ENCODE results near the gene MAST3.
"Not testable (repeated sequence)": the region's sequence is repeated elsewhere in the genome, so short reads cannot be mapped to it uniquely, and the experiment has no call there.

The MAST3 gene

GRCh38 chr19:18157465-18158063 lies 60.0 kb downstream of the MAST3 start:
- no peak overlapping the region for H3K4me3 ChIP-seq (ENCODE audit: low read depth, low read length)

DNA sequence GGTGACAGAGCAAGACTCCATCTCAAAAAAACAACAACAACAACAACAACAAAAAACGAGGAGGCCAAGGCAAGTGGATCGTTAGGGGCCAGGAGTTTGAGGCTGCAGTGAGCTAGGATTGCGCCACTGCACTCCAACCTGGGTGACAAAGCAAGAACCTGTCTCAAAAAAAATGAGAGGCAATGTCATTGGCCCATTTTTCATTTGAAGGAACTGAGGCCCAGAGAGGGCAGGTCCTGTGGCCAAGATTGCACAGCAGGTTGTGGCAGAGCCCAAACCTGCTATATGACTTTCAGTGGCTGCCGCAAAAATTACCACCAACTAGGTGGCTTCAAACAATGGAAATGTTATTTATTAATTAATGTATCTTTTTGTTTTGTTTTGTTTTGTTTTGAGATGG lies 60.9 kb downstream of the MAST3 start:
- no peak overlapping the region for H3K4me3 ChIP-seq (ENCODE audit: low read depth, low read length)

DNA sequence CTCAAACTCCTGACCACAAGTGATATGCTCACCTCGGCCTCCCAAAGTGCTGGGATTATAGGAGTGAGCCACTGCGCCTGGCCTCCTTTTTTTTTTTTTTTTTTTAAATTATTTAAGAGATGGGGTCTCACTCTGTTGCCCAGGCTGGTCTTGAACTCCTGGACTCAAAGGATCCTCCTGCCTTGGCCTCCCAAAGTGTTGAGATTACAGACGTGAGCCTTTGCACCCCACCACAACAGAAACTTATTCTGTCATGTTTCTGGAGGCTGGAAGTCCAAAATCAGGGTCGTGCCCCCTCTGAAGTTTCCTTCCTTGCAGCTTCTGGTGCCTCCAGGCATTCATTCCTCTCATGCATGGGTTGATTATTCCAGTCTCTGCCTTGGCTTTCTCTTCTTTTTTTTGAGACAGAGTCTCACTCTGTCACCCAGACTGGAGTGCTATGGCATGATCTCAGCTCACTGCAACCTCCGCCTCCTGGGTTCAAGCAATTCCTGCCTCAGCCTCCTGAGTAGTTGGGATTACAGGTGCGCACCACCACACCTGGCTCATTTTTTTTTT lies 61.6 kb downstream of the MAST3 start:
- H3K4me3 ChIP-seq (ENCODE audit: low read depth, low read length) = not testable (repeated sequence)

DNA sequence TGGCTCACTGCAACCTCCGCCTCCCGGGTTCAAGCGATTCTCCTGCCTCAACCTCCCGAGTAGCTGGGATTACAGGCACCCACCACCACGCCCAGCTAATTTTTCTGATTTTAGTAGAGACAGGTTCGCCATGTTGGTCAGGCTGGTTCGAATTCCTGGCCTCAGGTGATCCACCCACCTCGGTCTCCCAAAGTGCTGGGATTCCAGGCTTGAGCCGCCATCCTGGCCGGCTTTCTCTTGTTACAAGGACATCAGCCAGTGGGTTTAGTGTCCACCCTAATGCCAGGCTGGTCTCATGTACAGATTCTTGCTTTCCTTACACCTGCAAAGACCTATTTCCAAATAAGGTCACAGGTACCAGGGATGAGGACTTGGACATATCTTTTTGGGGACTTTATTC lies 62.2 kb downstream of the MAST3 start:
- H3K4me3 ChIP-seq (ENCODE audit: low read depth, low read length) = no peak overlapping the region

DNA sequence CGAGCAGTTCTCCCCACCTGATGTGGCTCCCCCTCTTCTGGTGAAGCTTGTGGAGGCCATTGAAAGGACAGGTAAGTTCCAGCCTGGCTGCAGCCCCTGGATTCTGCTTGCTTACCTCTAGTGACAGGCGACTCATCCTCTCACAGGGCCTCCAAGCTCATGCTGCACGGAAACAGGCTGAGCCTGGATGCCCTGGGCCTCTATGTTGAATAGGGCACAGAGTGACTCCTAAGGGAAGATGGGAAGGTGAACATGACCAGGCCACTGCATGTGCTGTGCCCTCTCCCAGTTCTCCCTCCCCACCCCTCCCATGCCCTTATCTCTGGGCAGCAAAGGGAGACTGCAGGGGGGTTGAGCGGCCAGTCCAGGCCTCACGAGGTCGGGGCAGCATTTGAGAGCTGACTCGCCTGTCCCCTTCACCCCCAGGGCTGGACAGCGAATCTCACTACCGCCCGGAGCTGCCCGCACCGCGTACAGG lies 63.0 kb downstream of the MAST3 start:
- no peak overlapping the region for H3K4me3 ChIP-seq (ENCODE audit: low read depth, low read length)

DNA sequence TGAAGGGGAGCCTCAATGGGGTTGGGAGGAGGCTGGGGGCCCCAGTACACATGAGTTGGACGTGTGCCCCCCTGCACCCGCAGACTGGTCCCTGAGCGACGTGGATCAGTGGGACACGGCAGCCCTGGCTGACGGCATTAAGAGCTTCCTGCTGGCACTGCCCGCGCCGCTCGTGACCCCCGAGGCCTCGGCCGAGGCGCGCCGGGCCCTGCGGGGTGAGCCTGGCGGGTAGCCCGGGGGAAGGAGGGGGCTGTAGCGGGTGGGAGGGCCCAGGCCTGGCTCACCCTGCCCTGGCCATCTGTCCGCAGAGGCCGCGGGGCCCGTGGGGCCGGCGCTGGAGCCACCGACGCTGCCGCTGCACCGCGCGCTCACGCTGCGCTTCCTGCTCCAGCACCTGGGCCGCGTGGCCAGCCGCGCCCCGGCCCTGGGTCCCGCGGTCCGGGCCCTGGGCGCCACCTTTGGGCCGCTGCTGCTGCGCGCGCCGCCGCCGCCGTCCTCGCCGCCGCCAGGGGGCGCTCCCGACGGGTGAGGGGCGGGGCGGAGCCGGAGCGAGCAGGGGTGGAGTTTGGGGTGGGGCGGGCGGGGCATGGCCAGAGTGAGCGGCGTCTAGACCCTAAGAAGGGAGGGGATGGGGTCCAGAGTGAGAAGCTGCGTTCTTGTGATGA lies 63.5 kb downstream of the MAST3 start:
- H3K4me3 ChIP-seq (ENCODE audit: low read depth, low read length) = no peak overlapping the region

DNA sequence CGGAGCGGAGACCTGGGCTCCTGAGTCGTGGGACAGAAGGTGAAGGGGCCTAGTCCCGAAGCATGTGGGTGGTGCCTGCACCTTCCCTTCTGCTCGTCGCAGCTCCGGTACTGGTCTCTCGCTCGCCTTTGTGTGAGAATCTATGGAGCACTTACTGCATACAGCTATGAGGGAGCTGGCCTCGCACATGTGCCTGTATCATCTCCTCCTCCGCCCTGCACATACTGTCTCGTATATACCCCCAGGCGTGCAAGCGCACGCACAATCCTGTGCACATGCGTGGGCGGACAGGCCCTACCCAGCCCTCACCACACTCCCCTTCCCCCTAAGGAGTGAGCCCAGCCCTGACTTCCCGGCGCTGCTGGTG lies 64.0 kb downstream of the MAST3 start:
- no peak overlapping the region for H3K4me3 ChIP-seq (ENCODE audit: low read depth, low read length)

DNA sequence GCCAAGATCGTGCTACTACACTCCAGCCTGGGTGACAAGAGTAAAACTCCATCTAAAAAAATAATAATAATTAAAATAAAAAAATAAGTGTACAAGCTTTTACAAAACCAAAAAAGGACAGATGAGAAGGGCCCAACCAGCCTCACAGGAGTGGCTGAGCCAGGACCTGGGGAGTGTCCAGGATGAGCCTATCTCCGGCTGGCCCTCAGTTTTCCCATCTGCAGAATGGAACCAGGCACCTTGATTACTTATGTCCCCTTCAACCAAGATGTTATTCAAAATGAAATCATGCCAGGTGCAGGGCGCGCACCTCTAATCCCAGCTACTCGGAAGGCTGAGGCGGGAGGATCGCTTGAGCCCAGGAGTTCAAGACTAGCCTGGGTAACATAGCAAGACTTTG lies 66.5 kb downstream of the MAST3 start:
- no peak overlapping the region for H3K4me3 ChIP-seq (ENCODE audit: low read depth, low read length)

GRCh38 chr19:18165794-18166544 lies 68.4 kb downstream of the MAST3 start:
- H3K4me3 ChIP-seq (ENCODE audit: low read depth, low read length) = no peak overlapping the region

DNA sequence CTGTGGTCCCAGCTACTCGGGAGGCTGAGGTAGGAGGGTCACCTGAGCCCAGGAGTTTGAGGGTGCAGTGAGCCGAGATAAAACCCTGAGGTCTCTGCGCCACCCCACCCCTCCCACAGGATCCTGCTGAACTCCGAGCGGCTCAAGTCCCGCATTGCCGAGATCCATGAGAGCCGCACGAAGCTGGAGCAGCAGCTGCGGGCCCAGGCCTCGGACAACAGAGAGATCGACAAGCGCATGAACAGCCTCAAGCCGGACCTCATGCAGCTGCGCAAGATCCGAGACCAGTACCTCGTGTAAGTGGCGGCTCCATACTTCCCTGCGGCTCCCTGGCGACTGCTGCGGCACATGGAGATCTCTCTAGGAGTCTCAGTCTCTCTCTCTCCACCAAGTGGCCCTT lies 69.4 kb downstream of the MAST3 start:
- H3K4me3 ChIP-seq (ENCODE audit: low read depth, low read length) = no peak overlapping the region

- no peak overlapping the region for H3K4me3 ChIP-seq (ENCODE audit: low read depth, low read length)
Measured at GRCh38 chr19:18167975-18168645, 70.5 kb downstream of the MAST3 start.

GRCh38 chr19:18168673-18169381 lies 71.2 kb downstream of the MAST3 start:
- no peak overlapping the region for H3K4me3 ChIP-seq (ENCODE audit: low read depth, low read length)

GRCh38 chr19:18170714-18171255 lies 73.2 kb downstream of the MAST3 start:
- no peak overlapping the region for H3K4me3 ChIP-seq (ENCODE audit: low read depth, low read length)

DNA sequence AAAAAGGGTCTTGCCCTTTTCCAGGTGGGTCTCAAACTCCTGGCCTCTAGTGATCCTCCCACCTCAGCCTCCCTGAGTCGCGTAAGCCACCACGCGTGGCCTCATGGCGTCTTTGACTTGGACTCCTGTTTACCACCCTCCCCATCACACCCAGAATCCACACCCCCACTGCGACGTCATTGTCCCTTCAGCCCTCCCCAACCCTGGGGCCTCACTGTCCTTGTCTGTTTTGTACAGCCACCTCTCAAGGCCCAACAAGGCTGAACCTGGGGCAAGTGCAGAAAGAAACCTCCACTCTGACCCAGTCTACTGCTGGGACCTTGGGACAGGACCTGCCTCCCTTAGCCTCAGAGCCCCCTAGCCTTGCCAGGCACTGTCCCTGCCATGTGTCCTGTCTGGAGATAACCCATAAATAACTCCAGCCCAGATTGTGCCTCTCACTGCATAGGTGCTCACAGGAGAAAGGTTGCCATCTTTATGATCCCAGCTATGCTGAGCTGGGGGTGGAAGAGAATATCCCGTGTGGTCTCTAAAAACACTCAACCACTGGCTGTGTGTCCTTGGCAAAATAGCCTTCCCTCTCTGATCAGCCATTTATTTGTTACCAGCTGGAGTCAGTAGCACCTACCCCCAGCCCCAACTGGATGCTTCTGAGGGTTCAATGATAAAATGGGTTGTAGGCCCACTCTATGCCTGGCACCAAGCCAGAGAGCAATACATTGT lies 74.2 kb downstream of the MAST3 start:
- no peak overlapping the region for H3K4me3 ChIP-seq (ENCODE audit: low read depth, low read length)

GRCh38 chr19:18172331-18173053 lies 74.9 kb downstream of the MAST3 start:
- H3K4me3 ChIP-seq (ENCODE audit: low read depth, low read length) = no peak overlapping the region

- H3K4me3 ChIP-seq (ENCODE audit: low read depth, low read length) = no peak overlapping the region
Measured at GRCh38 chr19:18173054-18173571, 75.5 kb downstream of the MAST3 start.

DNA sequence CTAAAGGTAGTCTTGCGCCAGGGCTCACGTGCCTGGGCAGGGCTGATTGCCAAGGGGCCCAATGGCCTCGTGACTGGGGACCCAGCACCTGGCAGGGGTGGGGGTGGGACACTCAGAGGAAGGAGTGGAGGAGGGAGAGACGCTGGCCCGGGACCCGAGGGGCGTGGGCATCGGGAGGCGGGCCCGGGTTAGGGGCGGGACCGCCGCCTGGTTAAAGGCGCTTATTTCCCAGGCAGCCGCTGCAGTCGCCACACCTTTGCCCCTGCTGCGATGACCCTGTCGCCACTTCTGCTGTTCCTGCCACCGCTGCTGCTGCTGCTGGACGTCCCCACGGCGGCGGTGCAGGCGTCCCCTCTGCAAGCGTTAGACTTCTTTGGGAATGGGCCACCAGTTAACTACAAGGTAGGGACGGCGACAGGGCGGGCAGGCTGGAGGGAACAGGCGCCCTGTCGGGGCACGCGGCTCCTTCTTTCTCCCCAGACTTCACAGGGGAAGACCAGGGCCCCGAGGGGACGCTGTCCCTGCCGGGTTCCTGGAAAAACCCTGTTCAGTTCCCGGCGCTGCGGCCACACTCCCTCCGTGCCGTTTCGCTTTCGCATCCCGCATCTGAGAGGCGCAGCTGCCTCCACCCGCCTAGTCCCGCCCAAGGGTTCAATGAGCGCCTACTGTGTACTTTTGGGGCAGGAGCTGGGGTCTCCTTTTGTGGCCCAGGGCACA lies 76.2 kb downstream of the MAST3 start, which contains the start of gene IFI30:
TSS of gene IFI30 (plus strand) at position 242 of the 717 bp plus-strand sequence. CDS start at position 271, 29 bp downstream.
- H3K4me3 ChIP-seq (ENCODE audit: low read depth, low read length) = peak within 1 kb of the TSS; percentile 50

DNA sequence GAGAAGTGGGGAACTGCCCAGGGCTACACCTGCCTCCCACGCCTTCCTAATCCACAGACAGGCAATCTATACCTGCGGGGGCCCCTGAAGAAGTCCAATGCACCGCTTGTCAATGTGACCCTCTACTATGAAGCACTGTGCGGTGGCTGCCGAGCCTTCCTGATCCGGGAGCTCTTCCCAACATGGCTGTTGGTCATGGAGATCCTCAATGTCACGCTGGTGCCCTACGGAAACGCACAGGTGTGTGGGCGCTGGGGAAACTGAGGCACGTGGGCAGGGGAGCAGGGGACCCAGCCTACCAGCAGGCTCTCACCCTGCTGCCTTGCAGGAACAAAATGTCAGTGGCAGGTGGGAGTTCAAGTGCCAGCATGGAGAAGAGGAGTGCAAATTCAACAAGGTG lies 77.4 kb downstream of the MAST3 start:
- H3K4me3 ChIP-seq (ENCODE audit: low read depth, low read length) = no peak overlapping the region

Measured in iPS-11a (cell line).